Esophagus squamous epithelium (tissue), 4 donors: ENCODE results near the gene ROR1.

Experiments used
- POLR2A ChIP-seq, 4 donors: fragments of 450-650 bp; IDR thresholded peaks; one replicate each; pipeline ENCODE4 v1.6.1; 2017; ENCODE audit warnings: antibody characterized with exemption in 4 of 4, mild to moderate bottlenecking in 4 of 4, moderate library complexity in 3 of 4
- TF ChIP-seq, protein P1 (sequence below), 6 experiments: fragments of 450-650 bp in 4 of 6; fragments of 200-600 bp in 2 of 6; sonication (generic) in 2 of 6; IDR thresholded peaks; one replicate each; pipeline ENCODE4 v1.5.1; 2016 to 2019; ENCODE audit warnings: antibody characterized with exemption in 6 of 6, mild to moderate bottlenecking in 4 of 6, moderate library complexity in 4 of 6

GRCh38 chr1:63750721-63751120, 23.1 kb upstream of the ROR1 start:
- TF ChIP-seq, protein P1, sequence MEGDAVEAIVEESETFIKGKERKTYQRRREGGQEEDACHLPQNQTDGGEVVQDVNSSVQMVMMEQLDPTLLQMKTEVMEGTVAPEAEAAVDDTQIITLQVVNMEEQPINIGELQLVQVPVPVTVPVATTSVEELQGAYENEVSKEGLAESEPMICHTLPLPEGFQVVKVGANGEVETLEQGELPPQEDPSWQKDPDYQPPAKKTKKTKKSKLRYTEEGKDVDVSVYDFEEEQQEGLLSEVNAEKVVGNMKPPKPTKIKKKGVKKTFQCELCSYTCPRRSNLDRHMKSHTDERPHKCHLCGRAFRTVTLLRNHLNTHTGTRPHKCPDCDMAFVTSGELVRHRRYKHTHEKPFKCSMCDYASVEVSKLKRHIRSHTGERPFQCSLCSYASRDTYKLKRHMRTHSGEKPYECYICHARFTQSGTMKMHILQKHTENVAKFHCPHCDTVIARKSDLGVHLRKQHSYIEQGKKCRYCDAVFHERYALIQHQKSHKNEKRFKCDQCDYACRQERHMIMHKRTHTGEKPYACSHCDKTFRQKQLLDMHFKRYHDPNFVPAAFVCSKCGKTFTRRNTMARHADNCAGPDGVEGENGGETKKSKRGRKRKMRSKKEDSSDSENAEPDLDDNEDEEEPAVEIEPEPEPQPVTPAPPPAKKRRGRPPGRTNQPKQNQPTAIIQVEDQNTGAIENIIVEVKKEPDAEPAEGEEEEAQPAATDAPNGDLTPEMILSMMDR (IDR thresholded peaks at IDR 0.05): no peak
- TF ChIP-seq POLR2A (IDR thresholded peaks at IDR 0.05): no peak
